ENCODE results near the gene CDH4.

The CDH4 gene

GRCh38 chr20:61829526-61829925 lies 577.5 kb downstream of the CDH4 start:
- no peaks in the 10 kb centered on the region for H3K79me2 ChIP-seq (ENCODE audit: insufficient read depth, low read length)
- TF ChIP-seq EZH2phosphoT487 (conservative IDR thresholded peaks at IDR 0.05; ENCODE audit: low read length) (no peak), CTCF (IDR thresholded peaks at IDR 0.05; ENCODE audit: insufficient read depth, low read length, poor library complexity, severe bottlenecking) (no peak)
- H3K27ac ChIP-seq (ENCODE audit: low read depth, low read length) = no peak overlapping the region
- H4K20me1 ChIP-seq (ENCODE audit: low read depth, low read length) = no peaks in the 10 kb centered on the region
- no peaks in the 10 kb centered on the region for H3K36me3 ChIP-seq (ENCODE audit: low read length)
- H3K9me2 ChIP-seq (replicated peaks; ENCODE audit: insufficient read depth, low read length) = no peaks in the 10 kb centered on the region
- H3K27me3 ChIP-seq (ENCODE audit: low read length) = no peaks in the 10 kb centered on the region
- H3K4me3 ChIP-seq (ENCODE audit: insufficient read depth, low read length, poor library complexity, severe bottlenecking) = no peak overlapping the region
- H2AFZ ChIP-seq (ENCODE audit: low read depth, low read length, severe bottlenecking) = no peak overlapping the region
- no peak overlapping the region for H3K4me2 ChIP-seq (ENCODE audit: low read depth, low read length, poor library complexity, severe bottlenecking)
- no peaks in the 10 kb centered on the region for H3F3A ChIP-seq (ENCODE audit: insufficient read depth)
- no peaks in the 10 kb centered on the region for H3K9me3 ChIP-seq (ENCODE audit: insufficient read depth, low read length)
- no peak overlapping the region for H3K9ac ChIP-seq (ENCODE audit: low read length)

GRCh38 chr20:61830241-61830930 lies 578.3 kb downstream of the CDH4 start:
- Histone ChIP-seq H3K79me2 (ENCODE audit: insufficient read depth, low read length) (no peaks in the 10 kb centered on the region), H3K9me3 (ENCODE audit: insufficient read depth, low read length) (no peaks in the 10 kb centered on the region), H3K4me3 (ENCODE audit: insufficient read depth, low read length, poor library complexity, severe bottlenecking) (no peak overlapping the region), H2AFZ (ENCODE audit: low read depth, low read length, severe bottlenecking) (no peak overlapping the region), H3K9me2 (replicated peaks; ENCODE audit: insufficient read depth, low read length) (no peaks in the 10 kb centered on the region), H3K27ac (ENCODE audit: low read depth, low read length) (no peak overlapping the region), H3K4me2 (ENCODE audit: low read depth, low read length, poor library complexity, severe bottlenecking) (no peak overlapping the region), H3K36me3 (ENCODE audit: low read length) (no peaks in the 10 kb centered on the region), H4K20me1 (ENCODE audit: low read depth, low read length) (no peaks in the 10 kb centered on the region), H3K9ac (ENCODE audit: low read length) (no peak overlapping the region), H3F3A (ENCODE audit: insufficient read depth) (no peaks in the 10 kb centered on the region), H3K27me3 (ENCODE audit: low read length) (no peaks in the 10 kb centered on the region)
- TF ChIP-seq CTCF (IDR thresholded peaks at IDR 0.05; ENCODE audit: insufficient read depth, low read length, poor library complexity, severe bottlenecking) (no peak), EZH2phosphoT487 (conservative IDR thresholded peaks at IDR 0.05; ENCODE audit: low read length) (no peak)

- Histone ChIP-seq H3K27me3 (ENCODE audit: low read length) (no peaks in the 10 kb centered on the region), H3K4me2 (ENCODE audit: low read depth, low read length, poor library complexity, severe bottlenecking) (no peak overlapping the region), H2AFZ (ENCODE audit: low read depth, low read length, severe bottlenecking) (no peak overlapping the region), H3K9me3 (ENCODE audit: insufficient read depth, low read length) (no peaks in the 10 kb centered on the region), H3K79me2 (ENCODE audit: insufficient read depth, low read length) (no peaks in the 10 kb centered on the region), H3F3A (ENCODE audit: insufficient read depth) (no peaks in the 10 kb centered on the region), H3K27ac (ENCODE audit: low read depth, low read length) (no peak overlapping the region), H3K4me3 (ENCODE audit: insufficient read depth, low read length, poor library complexity, severe bottlenecking) (no peak overlapping the region), H3K36me3 (ENCODE audit: low read length) (no peaks in the 10 kb centered on the region), H4K20me1 (ENCODE audit: low read depth, low read length) (no peaks in the 10 kb centered on the region), H3K9me2 (replicated peaks; ENCODE audit: insufficient read depth, low read length) (no peaks in the 10 kb centered on the region), H3K9ac (ENCODE audit: low read length) (no peak overlapping the region)
- TF ChIP-seq EZH2phosphoT487 (conservative IDR thresholded peaks at IDR 0.05; ENCODE audit: low read length) (no peak), CTCF (IDR thresholded peaks at IDR 0.05; ENCODE audit: insufficient read depth, low read length, poor library complexity, severe bottlenecking) (no peak)
Observed at GRCh38 chr20:61830991-61831390, 578.9 kb downstream of the CDH4 start.
